Gastrocnemius medialis (tissue), 4 donors: ENCODE measurements around the gene MTMR8.

Experiments
- POLR2A ChIP-seq, 2 donors: fragments of 450-650 bp; IDR thresholded peaks; one replicate each; pipeline ENCODE4 v1.6.1; 2017; ENCODE audit warnings: antibody characterized with exemption in 2 of 2, mild to moderate bottlenecking in 2 of 2, moderate library complexity in 2 of 2
- TF ChIP-seq, protein P1 (sequence below), 5 experiments: fragments of 450-650 bp in 3 of 5; fragments of 200-600 bp in 2 of 5; sonication (generic) in 2 of 5; IDR thresholded peaks in 4 of 5; conservative IDR thresholded peaks in 1 of 5; 1 replicate in 4 of 5; 2 replicates in 1 of 5; pipeline ENCODE4 v1.5.1; 2016 to 2019; ENCODE audit warnings: antibody characterized with exemption in 5 of 5, mild to moderate bottlenecking in 3 of 5, moderate library complexity in 3 of 5

GRCh38 chrX:64427787-64428186 lies 32.5 kb upstream of the MTMR8 start:
- no peak for TF ChIP-seq POLR2A (IDR thresholded peaks at IDR 0.05)
- TF ChIP-seq, protein P1, sequence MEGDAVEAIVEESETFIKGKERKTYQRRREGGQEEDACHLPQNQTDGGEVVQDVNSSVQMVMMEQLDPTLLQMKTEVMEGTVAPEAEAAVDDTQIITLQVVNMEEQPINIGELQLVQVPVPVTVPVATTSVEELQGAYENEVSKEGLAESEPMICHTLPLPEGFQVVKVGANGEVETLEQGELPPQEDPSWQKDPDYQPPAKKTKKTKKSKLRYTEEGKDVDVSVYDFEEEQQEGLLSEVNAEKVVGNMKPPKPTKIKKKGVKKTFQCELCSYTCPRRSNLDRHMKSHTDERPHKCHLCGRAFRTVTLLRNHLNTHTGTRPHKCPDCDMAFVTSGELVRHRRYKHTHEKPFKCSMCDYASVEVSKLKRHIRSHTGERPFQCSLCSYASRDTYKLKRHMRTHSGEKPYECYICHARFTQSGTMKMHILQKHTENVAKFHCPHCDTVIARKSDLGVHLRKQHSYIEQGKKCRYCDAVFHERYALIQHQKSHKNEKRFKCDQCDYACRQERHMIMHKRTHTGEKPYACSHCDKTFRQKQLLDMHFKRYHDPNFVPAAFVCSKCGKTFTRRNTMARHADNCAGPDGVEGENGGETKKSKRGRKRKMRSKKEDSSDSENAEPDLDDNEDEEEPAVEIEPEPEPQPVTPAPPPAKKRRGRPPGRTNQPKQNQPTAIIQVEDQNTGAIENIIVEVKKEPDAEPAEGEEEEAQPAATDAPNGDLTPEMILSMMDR (IDR thresholded peaks at IDR 0.05 in 4 of 5, conservative IDR thresholded peaks at IDR 0.05 in 1 of 5): no peak
